Breast epithelium (tissue), 3 donors: ENCODE results near the gene UBE3C.

Source experiments
- POLR2A ChIP-seq: fragments of 450-650 bp; IDR thresholded peaks from one replicate; pipeline ENCODE4 v1.6.1; 2016; ENCODE audit warnings: antibody characterized with exemption, mild to moderate bottlenecking, moderate library complexity
- POLR2AphosphoS5 ChIP-seq, 3 donors: sonication (generic); formaldehyde crosslinking; IDR thresholded peaks; one replicate each; pipeline ENCODE4 v1.6.1; 2017; ENCODE audit warnings: antibody characterized with exemption in 3 of 3
- TF ChIP-seq, protein P1 (sequence below), 3 donors: fragments of 450-650 bp; IDR thresholded peaks; one replicate each; pipeline ENCODE4 v1.5.1; 2016 to 2017; ENCODE audit warnings: antibody characterized with exemption in 3 of 3, mild to moderate bottlenecking in 3 of 3, moderate library complexity in 3 of 3

DNA sequence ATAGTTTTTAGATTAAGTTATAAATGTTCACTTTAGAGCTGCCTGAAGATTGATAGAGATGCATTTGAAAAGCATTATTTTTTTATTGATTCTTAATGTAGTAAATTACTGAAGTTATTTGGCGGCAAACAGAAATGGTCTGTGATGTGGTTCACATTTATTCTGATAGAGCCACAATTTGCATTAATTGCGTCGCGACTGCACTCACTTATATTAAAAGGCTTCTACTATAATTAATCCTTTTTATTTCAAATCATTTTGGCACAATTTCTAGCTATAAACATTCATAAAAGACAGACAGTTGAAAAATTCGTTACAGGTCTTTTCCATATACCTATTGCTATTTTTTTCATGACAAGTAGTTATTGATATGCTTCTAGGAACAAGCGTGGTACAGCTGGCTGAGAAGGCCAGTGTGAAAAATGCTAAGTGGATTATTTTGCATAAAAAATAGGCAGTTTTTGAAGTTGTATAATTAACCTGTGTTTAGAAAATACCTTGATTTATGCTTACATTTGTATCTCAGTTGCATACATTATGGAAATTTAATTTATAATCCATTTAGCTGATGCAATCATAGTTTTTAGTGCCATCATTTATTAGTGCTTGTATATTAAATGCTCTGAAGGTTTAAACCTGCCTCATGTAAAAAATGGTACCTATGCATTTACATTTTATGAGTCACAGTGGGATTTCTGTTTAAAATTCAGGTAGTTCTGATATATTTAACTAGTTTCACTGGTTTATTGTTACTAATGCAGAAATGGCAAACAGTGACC is 106.0 kb downstream of the UBE3C start:
- TF ChIP-seq, protein P1, sequence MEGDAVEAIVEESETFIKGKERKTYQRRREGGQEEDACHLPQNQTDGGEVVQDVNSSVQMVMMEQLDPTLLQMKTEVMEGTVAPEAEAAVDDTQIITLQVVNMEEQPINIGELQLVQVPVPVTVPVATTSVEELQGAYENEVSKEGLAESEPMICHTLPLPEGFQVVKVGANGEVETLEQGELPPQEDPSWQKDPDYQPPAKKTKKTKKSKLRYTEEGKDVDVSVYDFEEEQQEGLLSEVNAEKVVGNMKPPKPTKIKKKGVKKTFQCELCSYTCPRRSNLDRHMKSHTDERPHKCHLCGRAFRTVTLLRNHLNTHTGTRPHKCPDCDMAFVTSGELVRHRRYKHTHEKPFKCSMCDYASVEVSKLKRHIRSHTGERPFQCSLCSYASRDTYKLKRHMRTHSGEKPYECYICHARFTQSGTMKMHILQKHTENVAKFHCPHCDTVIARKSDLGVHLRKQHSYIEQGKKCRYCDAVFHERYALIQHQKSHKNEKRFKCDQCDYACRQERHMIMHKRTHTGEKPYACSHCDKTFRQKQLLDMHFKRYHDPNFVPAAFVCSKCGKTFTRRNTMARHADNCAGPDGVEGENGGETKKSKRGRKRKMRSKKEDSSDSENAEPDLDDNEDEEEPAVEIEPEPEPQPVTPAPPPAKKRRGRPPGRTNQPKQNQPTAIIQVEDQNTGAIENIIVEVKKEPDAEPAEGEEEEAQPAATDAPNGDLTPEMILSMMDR (IDR thresholded peaks at IDR 0.05) = no peak
- TF ChIP-seq POLR2A (no peak), POLR2AphosphoS5 (IDR thresholded peaks at IDR 0.05) (no peak)
